HG03565 (cell line): Measurements from ENCODE around the gene NGEF.

ENCODE experiments used
- ATAC-seq: cut with Tn5 transposase; IDR thresholded peaks from one replicate; pipeline ENCODE4 v1.9.1; 2021; ENCODE audit warnings: mild to moderate bottlenecking, moderate library complexity; ENCODE audit not compliant: unreplicated experiment

The NGEF gene

DNA sequence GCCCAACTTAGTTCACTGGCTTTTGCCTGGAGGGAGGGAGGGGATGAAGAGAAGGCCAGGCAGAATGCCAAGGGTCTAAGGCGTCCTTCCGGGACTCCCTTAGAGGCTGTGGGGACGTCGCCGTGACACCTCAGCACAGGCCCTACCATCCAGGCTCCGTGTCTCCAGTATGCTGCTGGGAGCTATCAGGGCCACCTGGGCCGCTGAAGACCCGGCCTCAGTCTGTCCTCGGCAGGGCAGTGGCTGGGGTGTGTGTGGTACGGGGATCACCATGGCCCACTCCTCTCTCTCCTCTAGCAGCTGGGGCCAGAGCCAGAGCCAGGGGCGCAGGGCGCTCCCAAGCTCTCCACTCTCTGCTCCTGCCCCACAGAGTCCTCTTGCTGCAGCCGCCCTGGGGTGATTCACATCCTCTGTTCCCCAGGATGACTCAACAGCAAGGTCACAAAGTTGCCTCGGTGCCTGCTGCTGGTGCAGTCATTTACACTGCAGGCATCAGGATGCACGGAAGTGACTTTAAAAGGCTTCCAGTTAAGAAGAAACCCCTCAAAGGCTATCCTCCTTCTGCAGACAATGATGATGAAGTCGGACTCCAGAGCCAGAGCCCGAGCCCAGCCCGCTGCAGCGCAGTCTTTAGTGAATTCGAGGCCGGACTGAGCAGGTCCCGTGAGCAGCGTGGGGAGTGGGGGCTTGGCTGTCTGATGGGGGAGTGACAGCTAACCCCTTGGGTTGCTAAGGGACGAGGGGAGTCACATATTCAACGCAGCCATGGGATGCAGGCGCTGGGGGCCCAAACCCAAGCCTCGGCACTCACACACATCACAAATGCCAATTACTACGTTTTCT, 111.1 kb downstream of the NGEF start:
- no peak for ATAC-seq

DNA sequence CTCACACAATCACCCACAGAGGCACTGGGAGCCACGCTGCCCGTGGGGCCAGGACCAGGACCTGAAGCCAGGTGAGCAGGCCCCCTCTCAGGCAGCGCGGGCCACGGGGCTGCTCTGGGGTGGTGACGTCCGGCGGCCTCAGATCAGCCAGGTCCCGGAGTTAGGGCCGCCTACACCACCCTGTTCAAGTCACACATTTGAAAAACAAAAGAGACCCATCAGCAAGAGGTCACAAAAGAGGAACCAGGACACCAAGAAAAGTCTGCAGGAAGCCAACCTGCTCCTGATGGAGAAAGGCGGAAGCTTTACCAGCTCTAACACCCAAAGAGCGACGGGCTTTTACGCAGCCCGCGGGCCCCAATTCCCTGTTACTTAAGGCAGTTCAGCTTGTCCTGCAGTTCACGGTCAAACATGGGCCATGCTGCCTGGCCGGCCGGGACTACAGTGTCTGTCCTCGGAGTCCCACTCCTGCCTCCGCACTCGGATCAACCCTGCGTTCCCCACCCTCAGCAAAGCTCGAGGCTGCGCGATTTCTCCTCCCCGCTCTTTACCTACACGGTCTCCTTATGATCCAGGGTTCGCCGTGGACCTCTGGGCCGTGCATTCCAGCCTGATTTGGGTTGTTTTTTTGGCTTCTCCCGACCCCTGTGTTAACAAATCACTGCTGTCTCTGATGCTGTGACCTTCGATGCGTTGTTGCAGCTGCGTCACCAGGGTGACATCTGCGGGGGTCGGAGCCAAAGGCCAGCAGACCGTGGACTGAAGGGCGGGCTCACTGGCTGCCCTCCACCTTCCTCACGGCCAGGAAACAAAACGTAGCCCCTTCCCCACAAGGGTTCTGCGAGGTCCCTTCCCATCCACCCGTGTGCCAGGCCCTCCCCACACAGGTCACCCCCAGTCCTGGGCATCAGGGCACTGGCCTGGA, 112.0 kb downstream of the NGEF start:
- no peak for ATAC-seq

DNA sequence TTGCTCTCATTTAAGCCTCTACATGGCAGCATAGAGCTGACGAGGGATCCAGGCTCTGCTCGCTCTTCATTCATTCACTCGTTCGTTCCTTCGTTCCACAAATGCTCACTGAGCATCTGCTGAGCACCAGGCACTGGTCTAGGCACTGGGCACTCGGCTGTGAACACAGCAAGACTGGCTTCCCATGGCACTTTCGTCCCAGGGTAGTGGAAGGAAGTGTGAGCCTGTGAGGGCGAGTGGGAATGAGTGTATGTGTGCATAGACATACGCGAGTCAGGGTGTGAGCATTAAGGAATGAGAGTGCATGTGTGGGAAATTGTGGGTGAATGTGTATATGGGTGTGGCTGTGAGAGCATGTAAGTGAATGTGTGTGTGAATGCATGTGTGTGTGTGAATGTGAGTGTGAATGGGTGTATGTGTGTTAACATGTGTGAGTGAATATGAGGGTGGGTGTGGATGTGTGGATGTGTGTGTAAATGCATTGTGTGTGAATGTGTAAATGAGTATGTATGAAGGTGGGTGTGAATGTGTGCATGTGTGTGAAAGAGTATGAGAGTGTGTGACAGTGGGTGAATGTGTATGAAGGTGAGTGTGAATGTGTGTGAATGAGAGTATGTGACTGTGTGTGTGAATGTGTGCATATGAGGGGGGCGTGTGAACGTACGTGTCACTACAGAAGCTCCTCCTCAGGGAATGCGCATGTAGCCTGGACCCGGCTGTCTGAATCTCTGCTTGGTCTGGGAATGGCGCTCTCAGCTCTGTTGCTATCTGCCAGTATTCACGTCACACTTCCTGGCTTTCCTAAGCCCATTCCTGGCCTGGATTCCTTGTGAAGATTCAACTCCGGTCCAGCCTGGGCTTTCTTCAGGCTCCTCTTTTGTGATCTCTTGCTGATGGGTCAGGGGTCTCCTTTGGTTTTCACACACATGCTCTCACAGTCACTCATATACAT, 114.2 kb downstream of the NGEF start:
- ATAC-seq, result no peak

GRCh38 chr2:232897598-232898408, 115.3 kb downstream of the NGEF start:
- ATAC-seq, result no peak

DNA sequence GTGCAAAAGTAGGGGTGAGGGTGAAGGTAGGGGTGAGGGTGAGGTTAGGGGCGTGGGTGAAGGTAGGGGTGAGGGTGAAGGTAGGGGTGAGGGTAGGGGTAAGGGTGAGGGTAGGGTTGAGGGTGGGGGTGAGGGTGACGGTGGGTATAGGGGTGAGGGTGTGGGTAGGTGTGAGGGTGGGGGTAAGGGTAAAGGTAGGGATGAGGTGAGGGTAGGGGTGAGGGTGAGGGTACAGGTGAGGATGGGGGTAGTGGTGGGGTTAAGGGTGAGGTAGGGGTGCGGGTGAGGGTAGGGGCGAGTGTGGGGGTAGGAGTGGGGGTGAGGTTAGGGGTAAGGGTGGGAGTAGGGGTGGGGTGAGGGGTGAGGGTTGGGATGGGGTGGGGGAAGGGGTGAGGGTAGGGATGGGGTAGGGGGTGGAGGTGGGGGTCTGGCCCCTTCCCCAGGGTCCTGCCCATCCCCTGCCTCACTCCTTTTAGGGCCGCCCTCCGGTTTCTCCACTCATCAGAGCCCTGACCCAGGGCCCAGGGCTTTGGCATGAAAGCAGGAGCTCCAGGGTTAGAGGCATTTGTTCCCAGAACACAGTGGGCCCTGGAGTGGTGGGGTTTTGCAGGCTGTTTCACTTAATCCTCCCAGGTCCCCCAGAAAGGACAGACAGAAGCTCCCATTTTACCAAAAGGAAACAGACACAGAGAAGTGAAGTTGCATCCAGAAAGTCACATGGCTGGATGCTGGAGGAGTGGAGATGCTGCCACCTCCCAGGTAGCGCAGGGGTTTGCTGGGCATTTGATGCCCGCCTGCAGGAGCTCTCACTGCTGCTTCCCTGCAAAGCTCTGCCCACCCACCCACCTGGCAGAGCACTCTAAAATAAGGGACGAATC, 116.1 kb downstream of the NGEF start:
- no peak for ATAC-seq

DNA sequence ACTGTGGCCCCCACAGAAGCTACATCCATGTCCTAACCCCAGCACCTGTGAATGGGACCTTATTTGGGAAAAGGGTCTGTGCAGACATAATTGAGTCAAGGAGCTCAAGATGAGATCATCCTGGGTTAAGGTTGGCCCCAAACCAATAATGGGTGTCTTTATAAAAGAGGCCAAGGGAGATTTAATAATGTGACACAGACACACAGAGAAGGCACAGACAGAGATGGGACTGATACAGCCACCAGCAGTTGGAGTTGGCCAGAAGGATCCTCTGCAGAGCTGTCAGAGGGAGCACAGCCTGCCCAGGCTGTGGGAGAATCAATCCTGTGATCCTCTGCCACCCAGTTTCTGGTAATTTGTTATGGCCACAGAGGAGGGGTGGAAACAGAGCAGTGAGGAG, 116.9 kb downstream of the NGEF start:
- ATAC-seq, result no peak

DNA sequence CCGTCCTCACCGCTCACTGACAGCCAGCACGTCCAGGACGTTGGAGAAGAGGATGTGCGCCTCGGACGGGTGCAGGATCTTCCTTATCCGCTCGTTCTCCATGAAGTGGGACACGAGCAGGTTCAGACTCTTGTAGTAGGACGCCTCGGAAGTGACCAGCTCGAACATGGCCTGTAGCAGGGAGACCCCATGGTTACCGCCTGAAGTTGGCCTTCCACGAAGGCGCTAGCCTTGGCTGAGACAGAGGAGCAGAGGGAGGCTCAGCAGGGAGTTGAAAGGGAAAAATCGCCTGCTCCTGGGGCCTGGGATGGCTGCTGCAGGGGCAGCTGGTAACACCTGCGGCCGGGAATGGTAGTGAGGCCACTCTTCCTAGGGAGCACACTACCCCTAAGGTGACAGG, 118.3 kb downstream of the NGEF start:
- no peak for ATAC-seq

- no peak for ATAC-seq
Measured at GRCh38 chr2:232894251-232894650, 118.8 kb downstream of the NGEF start.

GRCh38 chr2:232893834-232894233, 119.2 kb downstream of the NGEF start:
- ATAC-seq, result no peak

GRCh38 chr2:232892843-232893242, 120.2 kb downstream of the NGEF start:
- ATAC-seq, result no peak

DNA sequence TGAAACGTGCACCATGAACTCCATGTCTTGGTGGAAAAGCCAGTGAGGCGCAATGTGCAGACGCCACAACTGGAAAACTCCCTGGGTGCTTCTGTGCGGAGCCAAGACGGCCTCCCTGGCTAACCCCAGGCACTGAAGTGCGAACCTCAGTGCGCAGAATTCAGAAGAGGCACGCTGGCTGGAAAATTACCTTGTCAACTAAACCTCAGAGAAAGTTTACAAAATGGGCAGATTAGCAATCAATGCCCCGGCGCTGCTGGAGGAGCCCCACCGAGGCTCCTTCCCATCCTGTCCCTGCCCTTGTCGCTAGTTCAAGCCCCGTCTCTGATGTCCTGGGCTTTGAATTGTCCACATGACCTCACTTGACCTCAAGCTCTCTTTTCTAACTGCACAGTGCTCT, 120.8 kb downstream of the NGEF start:
- ATAC-seq, result no peak

DNA sequence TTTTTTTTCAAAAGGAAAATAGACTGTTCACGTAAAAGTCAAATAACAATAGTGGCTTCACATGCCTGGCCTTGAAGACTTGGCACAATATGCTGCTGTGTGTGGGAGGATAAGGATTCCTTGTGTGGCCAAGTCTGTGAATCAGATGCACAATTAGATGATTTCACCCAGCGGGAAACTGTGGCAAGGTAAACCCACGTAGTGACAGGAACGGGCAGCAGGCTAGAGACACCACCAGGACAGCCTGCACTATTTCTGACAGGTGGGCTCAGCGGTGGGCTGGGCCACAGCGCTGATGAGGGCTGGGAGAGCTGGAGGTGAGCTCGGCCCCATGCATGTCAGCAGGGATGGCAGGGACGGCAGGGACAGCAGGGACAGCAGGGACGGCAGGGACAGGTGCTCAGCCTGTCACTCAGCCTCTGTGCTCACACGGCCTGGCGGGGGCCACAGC, 121.4 kb downstream of the NGEF start:
- ATAC-seq, result no peak

- ATAC-seq, result no peak
Measured at GRCh38 chr2:232890896-232891601, 122.0 kb downstream of the NGEF start.

DNA sequence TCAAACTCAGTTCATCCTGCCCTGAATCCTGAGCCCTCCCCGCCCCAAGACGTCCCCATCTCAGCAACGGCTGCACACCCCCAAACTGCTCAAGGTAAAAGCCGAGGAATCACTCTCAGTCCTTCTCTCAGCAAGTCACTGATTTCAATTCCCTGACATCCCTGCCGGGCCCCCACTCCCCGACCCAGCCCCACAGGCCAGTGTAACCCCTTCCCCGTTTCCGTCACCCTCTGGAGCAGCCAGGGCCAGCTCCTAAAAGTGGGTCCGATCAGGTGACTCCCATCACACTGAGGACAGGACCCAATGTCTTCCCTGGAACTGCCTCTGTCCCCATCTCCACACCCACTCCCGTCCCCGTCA, 122.5 kb downstream of the NGEF start:
- no peak for ATAC-seq

GRCh38 chr2:232889876-232890401, 123.1 kb downstream of the NGEF start:
- no peak for ATAC-seq

- ATAC-seq, result no peak
Measured at GRCh38 chr2:232888839-232889529, 124.1 kb downstream of the NGEF start.

DNA sequence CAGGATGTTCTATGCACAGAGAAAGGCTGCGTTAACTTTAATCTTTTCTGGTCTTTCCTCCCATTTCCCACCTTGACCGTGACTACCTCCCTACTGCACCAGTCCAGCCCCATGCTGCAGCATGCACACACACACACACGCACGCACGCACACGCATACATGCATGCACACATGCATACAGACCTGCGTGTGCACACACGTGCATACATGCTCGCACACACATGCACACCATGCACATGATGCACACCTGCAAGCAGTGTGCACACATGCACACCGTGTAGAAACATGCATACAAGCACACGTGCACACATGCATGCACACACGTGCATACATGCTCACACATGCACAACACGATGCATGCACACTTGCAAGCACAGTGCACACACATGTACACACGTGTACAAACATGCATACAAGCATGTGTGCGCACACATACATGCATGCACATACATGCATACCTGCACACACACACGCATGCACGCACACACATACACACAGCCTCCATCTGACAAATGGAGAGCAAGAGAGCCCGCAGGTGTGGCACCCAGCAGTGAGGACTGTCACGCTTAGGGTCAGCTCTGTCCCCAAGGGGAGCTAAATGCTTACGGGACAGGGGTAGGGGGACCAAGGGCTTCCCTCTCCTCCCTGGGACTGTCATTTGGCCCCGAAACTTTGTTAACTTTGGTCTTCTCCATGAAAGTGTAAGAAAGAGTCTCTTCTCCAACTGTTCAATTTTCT, 124.8 kb downstream of the NGEF start:
- ATAC-seq, result no peak
